Measurements from ENCODE around the gene ATP7B.

The ATP7B gene

DNA sequence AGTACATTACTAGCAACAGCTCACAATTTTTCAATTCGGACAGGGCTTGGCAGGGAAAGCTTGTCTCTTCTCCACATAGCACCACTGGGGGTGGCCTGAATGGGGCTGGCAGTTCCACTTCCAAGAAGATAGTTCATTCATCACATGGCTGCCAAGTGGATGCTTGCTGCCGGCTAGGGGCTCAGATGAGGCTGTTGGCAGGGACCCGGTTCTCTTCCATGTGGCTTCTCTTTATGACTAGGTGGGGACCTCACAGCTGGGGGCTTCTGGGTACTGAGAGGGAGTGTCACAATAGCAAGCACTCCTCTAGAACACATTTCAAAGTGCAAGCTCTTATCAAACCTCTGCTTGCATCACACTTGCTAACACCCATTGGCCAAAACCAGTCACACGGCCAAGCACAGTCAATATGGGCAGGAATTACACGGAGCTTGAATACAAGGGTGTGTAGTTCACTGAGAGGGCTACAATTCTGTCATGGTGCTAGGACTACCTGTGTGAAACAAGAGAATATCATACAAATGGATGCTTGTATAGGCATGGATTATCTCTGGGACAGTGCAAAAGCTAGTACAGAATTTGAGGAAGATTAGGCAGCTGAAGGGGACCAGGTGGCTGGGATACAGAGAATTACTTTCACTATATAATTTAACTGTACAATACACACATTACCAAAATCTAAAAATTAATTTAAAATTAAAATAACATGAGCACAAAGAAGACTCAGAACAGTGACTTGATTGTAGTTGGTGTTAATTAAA, 32.3 kb downstream of the ATP7B start:
- DNase-seq (ENCODE audit: low spot score) = no peak

DNA sequence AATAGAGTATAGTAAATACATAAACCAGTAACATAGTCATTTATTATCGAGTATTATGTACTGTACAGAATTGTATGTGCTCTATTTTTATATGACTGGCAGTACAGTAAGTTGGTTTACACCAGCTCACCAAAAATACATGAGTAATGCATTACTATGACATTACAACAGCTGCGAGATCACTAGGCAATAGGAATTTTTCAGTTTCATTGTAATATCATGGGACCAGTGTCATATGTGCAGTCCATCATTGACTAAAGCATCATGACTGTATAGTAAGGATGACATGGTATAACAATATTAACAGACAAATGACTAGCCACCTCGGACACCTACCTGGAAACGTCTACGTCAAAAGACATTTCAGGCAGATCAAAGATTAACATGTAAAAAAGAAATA, 33.6 kb downstream of the ATP7B start:
- no peak for DNase-seq (ENCODE audit: low spot score)

- DNase-seq (ENCODE audit: low spot score) = no peak
Observed at GRCh38 chr13:51976890-51977289, 34.4 kb downstream of the ATP7B start.

GRCh38 chr13:51976423-51976822, 34.8 kb downstream of the ATP7B start:
- DNase-seq (ENCODE audit: low spot score) = no peak

GRCh38 chr13:51974482-51974881, 36.8 kb downstream of the ATP7B start:
- no peak for DNase-seq (ENCODE audit: low spot score)

- no peak for DNase-seq (ENCODE audit: low spot score)
Observed at GRCh38 chr13:51971520-51972426, 39.5 kb downstream of the ATP7B start.

- no peak for DNase-seq (ENCODE audit: low spot score)
Observed at GRCh38 chr13:51970349-51970748, 40.9 kb downstream of the ATP7B start.

DNA sequence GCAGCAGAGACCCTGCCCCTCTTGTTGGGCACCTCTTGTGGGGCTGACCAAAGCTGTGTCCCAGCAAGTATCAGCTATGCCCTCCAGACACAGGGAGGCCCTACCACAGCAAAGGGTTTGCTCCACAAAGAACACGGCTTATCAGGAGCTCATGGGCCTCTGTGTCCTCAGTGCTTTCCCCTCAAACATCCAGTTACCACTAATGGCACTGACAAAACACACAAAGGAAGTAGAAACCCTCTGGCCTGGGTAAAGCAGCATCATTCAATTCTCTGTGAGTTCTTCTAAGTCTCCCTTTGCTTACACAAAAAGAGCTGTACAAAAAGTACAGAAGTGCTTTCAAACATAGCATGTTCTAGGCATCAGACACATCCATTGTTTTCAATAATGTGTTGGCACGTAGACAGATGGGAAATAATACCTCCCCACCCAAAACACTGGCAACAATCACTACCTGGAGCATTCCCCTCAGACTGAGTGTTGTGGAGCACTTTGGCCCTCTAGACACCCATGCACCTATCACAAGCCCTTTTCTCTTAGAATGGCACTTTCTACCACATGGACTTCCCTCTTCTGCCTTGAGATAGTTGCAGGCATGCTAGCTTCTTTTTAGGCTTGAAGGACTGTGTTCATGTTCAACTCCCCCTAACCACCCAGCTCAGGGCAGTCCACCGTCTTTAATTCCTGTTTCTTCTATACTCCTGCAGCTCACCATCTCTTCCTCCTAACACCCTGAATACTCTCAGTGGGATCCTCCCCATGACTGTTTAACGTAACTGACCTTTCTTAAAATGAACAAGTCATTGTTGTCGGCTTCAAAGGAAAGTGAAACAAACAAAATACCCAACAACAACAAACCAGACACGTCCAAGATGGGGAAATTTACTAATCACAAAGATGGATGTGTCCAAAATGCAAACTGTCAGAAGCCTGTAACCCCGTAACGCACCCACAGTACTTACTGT, 43.5 kb downstream of the ATP7B start:
- no peak for DNase-seq (ENCODE audit: low spot score)

GRCh38 chr13:51966186-51966585, 45.1 kb downstream of the ATP7B start:
- DNase-seq (ENCODE audit: low spot score) = no peak

- no peak for DNase-seq (ENCODE audit: low spot score)
Observed at GRCh38 chr13:51961493-51962403, 49.5 kb downstream of the ATP7B start.

DNA sequence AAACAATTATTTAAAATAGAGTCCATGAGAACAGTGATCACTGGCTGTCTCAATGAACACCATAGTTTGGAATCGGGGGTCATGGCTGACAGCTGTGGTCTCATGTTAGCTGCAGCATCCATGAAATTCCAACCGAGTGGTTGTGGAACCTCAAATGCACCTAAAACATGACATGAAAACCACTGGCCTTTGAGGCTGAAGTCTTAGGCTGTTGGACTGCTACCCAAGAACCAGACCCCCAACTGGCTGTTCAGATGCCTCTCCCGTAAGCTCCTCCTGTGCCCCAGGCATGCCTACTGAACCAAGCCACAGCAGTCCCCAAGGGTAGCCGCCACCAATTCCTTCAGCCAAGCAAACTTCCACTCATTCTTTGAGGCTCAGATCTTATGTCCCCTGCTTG, 50.5 kb downstream of the ATP7B start:
- no peak for DNase-seq (ENCODE audit: low spot score)

GRCh38 chr13:51959773-51960172, 51.5 kb downstream of the ATP7B start:
- no peak for DNase-seq (ENCODE audit: low spot score)

GRCh38 chr13:51958217-51958547, 53.1 kb downstream of the ATP7B start:
- DNase-seq (ENCODE audit: low spot score) = no peak

DNA sequence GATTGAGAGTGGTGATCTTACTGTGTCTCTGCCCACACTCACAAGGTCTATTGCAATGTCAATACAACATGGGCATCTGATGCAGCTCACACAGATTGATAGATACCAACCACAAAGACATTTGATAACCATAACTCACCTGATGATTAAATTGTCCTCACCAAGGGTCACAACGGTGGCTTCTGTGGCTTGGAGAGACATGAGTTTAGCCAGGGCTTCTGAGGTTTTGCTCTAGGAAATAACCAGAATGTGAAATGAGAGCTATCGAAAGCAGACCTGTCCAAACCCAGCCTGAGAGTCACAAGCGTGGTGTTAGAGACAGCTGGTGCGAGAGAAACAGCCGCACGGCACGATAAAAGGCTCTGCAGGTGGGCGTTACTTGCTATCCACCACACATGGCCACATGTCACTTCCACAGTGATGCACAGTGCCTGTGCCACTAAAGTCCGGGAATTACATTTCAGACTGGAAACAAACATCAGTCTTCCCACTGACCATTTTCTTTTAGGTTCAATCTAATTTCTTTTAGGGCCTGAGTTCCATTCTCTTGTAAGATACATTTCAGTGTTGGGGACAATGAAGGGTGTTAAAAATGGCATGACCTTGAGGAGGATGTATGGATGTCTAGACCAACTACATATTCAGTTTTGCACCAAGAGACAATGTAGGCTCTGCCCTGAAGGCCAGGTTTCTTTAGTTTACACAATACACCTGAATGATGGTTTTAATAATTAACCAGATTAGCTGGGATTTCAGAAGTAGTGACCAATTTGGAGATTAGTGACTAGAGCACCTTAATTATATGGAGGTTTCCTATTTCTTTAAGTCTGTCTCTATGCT, 53.7 kb downstream of the ATP7B start:
- no peak for DNase-seq (ENCODE audit: low spot score)

DNA sequence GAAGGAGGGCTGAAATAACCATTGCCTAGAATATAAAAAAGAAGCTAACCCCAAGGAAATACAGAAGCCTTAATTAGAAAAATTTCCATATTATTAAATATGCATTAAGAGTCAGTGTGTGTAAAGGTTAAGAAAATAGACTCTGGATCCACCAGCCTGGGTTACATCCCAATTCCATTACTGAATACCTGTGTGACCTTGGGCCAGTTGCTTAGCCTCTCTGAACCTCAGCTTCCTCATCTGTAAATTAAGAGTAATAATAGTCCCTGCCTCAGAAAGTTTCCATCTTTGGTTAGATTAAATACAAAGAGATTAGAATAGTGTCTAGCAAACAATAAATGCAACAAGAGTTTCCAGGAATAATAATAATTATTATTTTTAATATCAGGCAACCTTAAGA, 54.5 kb downstream of the ATP7B start:
- DNase-seq (ENCODE audit: low spot score) = no peak

DNA sequence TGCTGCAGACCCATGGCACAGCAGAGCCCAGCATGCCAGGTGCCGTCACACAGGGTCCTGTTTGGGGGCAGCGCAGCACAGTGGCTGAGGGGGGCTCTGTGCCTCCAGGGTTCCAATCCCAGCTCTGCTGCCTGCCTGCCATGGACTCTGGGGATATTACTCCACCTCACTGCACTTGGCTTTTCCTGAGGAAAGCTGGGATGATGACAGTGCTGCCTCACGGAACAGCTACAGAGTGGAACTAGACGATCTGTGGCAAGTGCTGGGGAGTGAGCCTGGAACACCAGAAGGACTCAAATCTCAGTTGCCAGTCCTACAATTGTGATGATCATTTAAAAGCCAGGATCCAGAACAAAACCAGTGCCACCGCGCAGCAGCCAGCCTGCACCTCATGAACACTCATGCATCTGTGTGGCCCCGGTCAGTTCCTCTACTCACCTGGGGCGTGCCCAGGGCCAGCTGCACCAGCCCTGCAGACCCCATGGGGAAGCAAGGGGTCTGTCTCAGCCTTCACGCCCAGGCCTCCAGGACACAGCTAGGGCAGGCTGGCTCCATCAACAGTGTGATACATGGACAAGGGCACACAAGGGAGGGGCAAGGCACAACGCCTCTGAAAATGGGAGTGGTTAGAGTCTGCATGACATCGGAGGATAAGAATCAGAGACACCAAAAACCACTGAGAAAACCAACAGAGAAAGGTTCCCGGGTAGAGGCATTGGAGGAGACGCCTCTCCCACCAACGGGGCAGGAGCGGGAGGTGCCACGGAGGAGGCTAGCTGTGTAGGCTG, 55.2 kb downstream of the ATP7B start:
- DNase-seq (ENCODE audit: low spot score) = no peak

DNA sequence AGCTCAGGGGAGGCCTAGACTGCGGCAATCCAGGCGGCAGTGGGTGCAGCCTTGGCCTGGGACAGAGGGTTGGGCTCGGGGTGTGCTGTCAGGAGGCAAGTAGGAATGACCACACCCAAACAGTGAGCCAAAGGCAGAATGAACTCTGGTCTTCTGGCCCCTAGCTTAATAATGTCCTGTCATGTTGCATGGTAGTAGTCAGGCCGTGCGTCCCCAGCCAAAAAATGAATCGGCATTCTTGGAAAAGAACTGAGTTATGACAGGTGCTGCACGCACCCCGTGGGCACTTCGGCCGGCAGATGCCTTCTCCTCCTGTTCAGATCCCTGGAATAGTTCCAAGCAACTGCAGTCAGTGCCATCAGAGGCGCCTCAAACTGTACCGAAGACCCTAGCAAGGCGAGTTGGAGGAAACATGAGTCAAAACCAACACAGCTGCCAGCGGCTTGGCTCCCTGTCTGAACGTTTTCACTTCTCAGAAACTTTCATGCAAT, 55.9 kb downstream of the ATP7B start:
- no peak for DNase-seq (ENCODE audit: low spot score)

DNA sequence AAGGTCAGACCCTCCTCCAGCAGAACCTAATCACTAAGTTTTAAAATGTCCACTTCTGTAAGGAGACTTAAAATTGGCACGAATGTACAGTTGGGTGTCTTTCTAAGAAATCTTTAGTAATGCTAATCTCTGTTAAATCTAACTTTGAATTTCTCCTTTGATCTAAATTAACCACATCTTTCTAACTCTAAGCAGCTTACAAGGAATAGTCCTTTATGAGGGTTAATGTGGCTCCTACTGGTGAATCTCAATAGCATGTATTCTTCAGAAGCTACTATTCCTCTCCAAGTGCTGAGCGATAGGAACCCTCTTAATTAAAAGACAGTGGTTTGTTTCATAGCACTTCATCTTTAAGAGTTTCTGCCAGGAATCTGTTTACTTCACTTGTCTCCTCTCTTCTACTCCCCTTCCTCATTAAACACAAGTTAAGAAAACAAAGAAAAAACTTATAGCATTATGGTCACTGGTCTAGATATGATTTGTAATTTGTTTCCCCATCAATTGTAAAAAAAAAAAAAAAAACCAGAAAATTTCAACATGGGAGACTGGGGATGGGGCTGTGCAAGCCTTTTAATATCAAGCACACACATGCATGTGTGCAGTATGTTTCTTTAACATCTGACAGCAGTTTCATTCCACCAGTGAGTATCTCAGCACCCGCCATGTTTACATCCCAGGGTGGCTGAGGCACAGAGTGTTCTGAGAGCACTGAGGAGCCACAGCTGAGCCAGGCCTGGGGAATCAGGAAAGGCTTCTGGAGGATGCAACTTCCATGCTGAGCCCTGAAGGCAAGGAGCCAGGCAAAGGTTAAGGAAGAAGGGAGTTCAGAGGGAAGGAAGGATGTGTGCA, 57.7 kb downstream of the ATP7B start:
- DNase-seq (ENCODE audit: low spot score) = no peak

All from pons (tissue), 1 donor.